HepG2 (cell line): ENCODE data around the gene ATAD3C. TPM values are rescaled to one million over a fixed set of nuclear protein-coding genes. Genes with fewer than 3 reads are reported as not detected.
A peak's percentile ranks its signal among the peaks of the same experiment; 100 is the strongest.

Experiments used
- ARNT2 ChIP-seq: sonication (generic); formaldehyde crosslinking; IDR thresholded peaks from 2 replicates; pipeline ENCODE4 v1.8.0; 2022; ENCODE audit warnings: mild to moderate bottlenecking, low read depth, missing genetic modification reagents, moderate library complexity
- REPIN1 ChIP-seq: sonication (generic); formaldehyde crosslinking; IDR thresholded peaks from 2 replicates; pipeline ENCODE4 v1.8.0; 2022; ENCODE audit warnings: missing genetic modification reagents, low read depth, mild to moderate bottlenecking, borderline replicate concordance
- ZSCAN22 ChIP-seq: sonication (generic); formaldehyde crosslinking; IDR thresholded peaks from 2 replicates; pipeline ENCODE4 v1.4.0; 2020; ENCODE audit warnings: mild to moderate bottlenecking, missing genetic modification reagents
- polyA plus RNA-seq, 8 experiments: library from polyadenylated mRNA; depleted of rRNA in 3 of 8; stranded (reverse) in 7 of 8; unstranded in 1 of 8; fragments of >200 nt; fragmentation: Illumina TruSeq in 4 of 8; extraction: Trizol in 4 of 8; gene quantifications; 2 replicates each; pipeline versions ENCODE4 v1.2.1 to v1.2.3, GENCODE V29; 2011 to 2016; ENCODE audit warnings: low read depth in 4 of 8, missing spikeins in 1 of 8, mixed read lengths in 1 of 8; ENCODE audit not compliant: insufficient read depth in 1 of 8
- total RNA-seq, 5 experiments: library from RNA; depleted of rRNA; stranded (reverse); fragments of >200 nt; fragmentation: Illumina TruSeq; extraction: Trizol; gene quantifications; 2 replicates each; pipeline ENCODE4 v1.2.3, GENCODE V29; 2016; ENCODE audit warnings: low read depth in 1 of 5
- TF ChIP-seq, protein P1 (sequence below): sonication (generic); formaldehyde crosslinking; IDR thresholded peaks from 2 replicates; pipeline ENCODE4 v1.5.0; 2020; ENCODE audit warnings: mild to moderate bottlenecking, missing genetic modification reagents, borderline replicate concordance
- TF ChIP-seq, protein P2 (sequence below): sonication (generic); formaldehyde crosslinking; IDR thresholded peaks from 2 replicates; pipeline ENCODE4 v1.5.1; 2020; ENCODE audit warnings: missing genetic modification reagents, mild to moderate bottlenecking, borderline replicate concordance
- TF ChIP-seq, protein P3 (sequence below): sonication (generic); formaldehyde crosslinking; IDR thresholded peaks from 2 replicates; pipeline ENCODE4 v1.4.0; 2020; ENCODE audit warnings: missing genetic modification reagents, borderline replicate concordance
- TF ChIP-seq, protein P4 (sequence below): IDR thresholded peaks from 2 replicates; pipeline ENCODE4 v1.6.1; 2016; ENCODE audit warnings: control low read depth

The ATAD3C gene
- total and polyA plus RNA-seq, 2 of the 13 experiments (the other 11 are each of a cell fraction or from before 2014, with no cell fraction given): 2.4 to 3.2 TPM

DNA sequence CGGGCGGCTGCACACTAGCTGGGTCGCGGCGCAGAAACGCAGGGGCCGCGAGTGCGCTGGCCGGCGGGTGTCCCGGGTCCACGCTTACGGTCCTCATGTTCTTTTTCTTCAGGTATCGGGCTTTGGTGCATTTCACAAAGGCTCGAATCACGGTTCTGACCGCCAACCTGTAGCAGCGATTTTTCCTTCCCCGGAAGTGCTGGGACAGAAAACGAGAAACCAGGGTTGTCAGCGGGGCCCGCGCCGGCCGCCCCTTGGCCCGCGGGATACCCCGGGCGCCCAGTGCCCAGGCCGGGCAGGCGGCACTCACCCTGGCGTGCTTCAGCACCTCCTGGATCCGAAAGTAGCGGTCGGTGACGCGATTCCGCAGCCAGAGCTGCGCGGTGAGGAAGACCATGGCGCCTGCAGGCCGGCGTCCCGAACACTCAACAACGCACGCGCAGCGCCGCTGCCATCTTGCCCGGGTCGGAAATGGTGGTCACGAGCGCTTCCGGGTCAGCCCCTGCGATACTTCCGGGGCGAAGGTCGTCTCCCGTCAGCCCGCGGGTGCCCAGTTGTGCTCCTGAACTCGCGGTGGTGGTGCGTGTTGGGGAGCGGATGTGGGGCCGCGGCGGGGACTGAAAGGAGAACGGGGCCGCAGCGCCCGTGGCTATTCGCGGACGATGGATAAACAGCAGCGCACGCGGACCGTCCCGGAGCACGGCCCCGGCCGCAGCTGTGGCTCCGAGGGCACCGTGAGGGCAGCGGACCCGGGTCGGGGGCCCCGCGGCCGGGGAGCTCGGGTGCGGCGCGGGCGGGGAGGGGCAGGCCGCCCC, 42.5 kb upstream of the ATAD3C start, which contains the start of gene MRPL20 (continued):
- TF ChIP-seq, protein P1, sequence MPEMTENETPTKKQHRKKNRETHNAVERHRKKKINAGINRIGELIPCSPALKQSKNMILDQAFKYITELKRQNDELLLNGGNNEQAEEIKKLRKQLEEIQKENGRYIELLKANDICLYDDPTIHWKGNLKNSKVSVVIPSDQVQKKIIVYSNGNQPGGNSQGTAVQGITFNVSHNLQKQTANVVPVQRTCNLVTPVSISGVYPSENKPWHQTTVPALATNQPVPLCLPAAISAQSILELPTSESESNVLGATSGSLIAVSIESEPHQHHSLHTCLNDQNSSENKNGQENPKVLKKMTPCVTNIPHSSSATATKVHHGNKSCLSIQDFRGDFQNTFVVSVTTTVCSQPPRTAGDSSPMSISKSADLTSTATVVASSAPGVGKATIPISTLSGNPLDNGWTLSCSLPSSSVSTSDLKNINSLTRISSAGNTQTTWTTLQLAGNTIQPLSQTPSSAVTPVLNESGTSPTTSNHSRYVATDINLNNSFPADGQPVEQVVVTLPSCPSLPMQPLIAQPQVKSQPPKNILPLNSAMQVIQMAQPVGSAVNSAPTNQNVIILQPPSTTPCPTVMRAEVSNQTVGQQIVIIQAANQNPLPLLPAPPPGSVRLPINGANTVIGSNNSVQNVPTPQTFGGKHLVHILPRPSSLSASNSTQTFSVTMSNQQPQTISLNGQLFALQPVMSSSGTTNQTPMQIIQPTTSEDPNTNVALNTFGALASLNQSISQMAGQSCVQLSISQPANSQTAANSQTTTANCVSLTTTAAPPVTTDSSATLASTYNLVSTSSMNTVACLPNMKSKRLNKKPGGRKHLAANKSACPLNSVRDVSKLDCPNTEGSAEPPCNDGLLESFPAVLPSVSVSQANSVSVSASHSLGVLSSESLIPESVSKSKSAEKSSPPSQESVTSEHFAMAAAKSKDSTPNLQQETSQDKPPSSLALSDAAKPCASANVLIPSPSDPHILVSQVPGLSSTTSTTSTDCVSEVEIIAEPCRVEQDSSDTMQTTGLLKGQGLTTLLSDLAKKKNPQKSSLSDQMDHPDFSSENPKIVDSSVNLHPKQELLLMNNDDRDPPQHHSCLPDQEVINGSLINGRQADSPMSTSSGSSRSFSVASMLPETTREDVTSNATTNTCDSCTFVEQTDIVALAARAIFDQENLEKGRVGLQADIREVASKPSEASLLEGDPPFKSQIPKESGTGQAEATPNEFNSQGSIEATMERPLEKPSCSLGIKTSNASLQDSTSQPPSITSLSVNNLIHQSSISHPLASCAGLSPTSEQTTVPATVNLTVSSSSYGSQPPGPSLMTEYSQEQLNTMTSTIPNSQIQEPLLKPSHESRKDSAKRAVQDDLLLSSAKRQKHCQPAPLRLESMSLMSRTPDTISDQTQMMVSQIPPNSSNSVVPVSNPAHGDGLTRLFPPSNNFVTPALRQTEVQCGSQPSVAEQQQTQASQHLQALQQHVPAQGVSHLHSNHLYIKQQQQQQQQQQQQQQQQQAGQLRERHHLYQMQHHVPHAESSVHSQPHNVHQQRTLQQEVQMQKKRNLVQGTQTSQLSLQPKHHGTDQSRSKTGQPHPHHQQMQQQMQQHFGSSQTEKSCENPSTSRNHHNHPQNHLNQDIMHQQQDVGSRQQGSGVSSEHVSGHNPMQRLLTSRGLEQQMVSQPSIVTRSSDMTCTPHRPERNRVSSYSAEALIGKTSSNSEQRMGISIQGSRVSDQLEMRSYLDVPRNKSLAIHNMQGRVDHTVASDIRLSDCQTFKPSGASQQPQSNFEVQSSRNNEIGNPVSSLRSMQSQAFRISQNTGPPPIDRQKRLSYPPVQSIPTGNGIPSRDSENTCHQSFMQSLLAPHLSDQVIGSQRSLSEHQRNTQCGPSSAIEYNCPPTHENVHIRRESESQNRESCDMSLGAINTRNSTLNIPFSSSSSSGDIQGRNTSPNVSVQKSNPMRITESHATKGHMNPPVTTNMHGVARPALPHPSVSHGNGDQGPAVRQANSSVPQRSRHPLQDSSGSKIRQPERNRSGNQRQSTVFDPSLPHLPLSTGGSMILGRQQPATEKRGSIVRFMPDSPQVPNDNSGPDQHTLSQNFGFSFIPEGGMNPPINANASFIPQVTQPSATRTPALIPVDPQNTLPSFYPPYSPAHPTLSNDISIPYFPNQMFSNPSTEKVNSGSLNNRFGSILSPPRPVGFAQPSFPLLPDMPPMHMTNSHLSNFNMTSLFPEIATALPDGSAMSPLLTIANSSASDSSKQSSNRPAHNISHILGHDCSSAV (CRISPR knock-in tag): no peak
- TF ChIP-seq ZSCAN22 (no peak), ARNT2 (CRISPR knock-in tag) (peak; percentile 89), REPIN1 (peak; percentile 92)
- TF ChIP-seq, protein P2, sequence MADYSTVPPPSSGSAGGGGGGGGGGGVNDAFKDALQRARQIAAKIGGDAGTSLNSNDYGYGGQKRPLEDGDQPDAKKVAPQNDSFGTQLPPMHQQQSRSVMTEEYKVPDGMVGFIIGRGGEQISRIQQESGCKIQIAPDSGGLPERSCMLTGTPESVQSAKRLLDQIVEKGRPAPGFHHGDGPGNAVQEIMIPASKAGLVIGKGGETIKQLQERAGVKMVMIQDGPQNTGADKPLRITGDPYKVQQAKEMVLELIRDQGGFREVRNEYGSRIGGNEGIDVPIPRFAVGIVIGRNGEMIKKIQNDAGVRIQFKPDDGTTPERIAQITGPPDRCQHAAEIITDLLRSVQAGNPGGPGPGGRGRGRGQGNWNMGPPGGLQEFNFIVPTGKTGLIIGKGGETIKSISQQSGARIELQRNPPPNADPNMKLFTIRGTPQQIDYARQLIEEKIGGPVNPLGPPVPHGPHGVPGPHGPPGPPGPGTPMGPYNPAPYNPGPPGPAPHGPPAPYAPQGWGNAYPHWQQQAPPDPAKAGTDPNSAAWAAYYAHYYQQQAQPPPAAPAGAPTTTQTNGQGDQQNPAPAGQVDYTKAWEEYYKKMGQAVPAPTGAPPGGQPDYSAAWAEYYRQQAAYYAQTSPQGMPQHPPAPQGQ (CRISPR knock-in tag): peak; percentile 22; the same call in 1 of the 2 replicates
- TF ChIP-seq, protein P3, sequence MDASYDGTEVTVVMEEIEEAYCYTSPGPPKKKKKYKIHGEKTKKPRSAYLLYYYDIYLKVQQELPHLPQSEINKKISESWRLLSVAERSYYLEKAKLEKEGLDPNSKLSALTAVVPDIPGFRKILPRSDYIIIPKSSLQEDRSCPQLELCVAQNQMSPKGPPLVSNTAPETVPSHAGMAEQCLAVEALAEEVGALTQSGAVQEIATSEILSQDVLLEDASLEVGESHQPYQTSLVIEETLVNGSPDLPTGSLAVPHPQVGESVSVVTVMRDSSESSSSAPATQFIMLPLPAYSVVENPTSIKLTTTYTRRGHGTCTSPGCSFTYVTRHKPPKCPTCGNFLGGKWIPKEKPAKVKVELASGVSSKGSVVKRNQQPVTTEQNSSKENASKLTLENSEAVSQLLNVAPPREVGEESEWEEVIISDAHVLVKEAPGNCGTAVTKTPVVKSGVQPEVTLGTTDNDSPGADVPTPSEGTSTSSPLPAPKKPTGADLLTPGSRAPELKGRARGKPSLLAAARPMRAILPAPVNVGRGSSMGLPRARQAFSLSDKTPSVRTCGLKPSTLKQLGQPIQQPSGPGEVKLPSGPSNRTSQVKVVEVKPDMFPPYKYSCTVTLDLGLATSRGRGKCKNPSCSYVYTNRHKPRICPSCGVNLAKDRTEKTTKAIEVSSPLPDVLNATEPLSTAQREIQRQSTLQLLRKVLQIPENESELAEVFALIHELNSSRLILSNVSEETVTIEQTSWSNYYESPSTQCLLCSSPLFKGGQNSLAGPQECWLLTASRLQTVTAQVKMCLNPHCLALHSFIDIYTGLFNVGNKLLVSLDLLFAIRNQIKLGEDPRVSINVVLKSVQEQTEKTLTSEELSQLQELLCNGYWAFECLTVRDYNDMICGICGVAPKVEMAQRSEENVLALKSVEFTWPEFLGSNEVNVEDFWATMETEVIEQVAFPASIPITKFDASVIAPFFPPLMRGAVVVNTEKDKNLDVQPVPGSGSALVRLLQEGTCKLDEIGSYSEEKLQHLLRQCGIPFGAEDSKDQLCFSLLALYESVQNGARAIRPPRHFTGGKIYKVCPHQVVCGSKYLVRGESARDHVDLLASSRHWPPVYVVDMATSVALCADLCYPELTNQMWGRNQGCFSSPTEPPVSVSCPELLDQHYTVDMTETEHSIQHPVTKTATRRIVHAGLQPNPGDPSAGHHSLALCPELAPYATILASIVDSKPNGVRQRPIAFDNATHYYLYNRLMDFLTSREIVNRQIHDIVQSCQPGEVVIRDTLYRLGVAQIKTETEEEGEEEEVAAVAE (CRISPR knock-in tag): peak; percentile 68; the same call in 1 of the 2 replicates
- TF ChIP-seq, protein P4, sequence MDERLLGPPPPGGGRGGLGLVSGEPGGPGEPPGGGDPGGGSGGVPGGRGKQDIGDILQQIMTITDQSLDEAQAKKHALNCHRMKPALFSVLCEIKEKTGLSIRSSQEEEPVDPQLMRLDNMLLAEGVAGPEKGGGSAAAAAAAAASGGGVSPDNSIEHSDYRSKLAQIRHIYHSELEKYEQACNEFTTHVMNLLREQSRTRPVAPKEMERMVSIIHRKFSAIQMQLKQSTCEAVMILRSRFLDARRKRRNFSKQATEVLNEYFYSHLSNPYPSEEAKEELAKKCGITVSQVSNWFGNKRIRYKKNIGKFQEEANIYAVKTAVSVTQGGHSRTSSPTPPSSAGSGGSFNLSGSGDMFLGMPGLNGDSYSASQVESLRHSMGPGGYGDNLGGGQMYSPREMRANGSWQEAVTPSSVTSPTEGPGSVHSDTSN (CRISPR knock-in tag): peak; percentile 30; the same call in 1 of the 2 replicates
